SU-DHL-6 (cell line): ENCODE measurements around the gene TMEM63B.

Experiments
- CTCF ChIP-seq: fragments of 200-600 bp; sonication (generic); IDR thresholded peaks from one replicate; pipeline ENCODE4 v1.5.1; 2017; ENCODE audit warnings: antibody characterized with exemption, mild to moderate bottlenecking, low read length, moderate library complexity; ENCODE audit not compliant: insufficient read depth, poor library complexity, severe bottlenecking
- EZH2phosphoT487 ChIP-seq: fragments of 200-600 bp; sonication (generic), shearing (Covaris generic); conservative IDR thresholded peaks from 2 replicates; pipeline ENCODE4 v1.6.1; 2018; ENCODE audit warnings: mild to moderate bottlenecking, antibody characterized with exemption, low read length, moderate library complexity, mixed read lengths

DNA sequence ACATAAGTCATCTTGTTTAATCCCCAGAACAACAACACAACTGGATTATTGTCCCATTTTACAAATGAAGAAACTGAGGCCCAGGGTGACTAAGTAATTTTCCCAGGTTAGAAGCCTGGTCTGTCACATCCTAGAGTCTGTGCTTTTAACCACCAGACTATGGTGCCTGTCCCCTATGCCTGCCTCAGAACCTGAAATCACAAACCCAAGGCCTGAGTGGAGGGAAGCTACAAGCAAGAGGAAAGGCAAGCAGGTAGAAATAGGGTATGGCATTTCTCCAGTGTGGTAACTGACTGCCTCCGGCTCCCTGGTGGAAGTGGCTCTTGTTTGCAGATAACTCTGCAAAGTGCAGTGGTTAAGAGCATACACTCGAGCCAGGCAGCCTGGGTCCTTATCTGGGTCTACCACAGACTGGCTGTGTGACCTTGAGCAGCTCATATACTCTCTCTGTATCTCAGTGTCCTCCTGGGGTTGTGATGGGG lies 2.5 kb downstream of the TMEM63B start:
- no peak for TF ChIP-seq EZH2phosphoT487
- TF ChIP-seq CTCF, result no peak
